Mesothelial cell of epicardium (in vitro differentiated cells): ENCODE measurements around the gene CAPSL. TPM values are rescaled to one million over a fixed set of nuclear protein-coding genes. Genes with fewer than 3 reads are reported as not detected.

Experiments used
- DNase-seq, 2 experiments: peaks; one replicate each; pipeline ENCODE4 v3.0.0; 2021; ENCODE audit warnings: low spot score in 2 of 2; ENCODE audit not compliant: unreplicated experiment in 2 of 2
- H3K27ac Mint-ChIP-seq: 2 replicates; pipeline ENCODE4 v1.8.0; 2021; ENCODE audit warnings: mixed read lengths
- H3K27me3 Mint-ChIP-seq: 2 replicates; pipeline ENCODE4 v1.8.0; 2021; ENCODE audit warnings: low read depth, mixed read lengths
- H3K36me3 Mint-ChIP-seq: 2 replicates; pipeline ENCODE4 v1.8.0; 2021; ENCODE audit warnings: mixed read lengths
- H3K4me1 Mint-ChIP-seq: 2 replicates; pipeline ENCODE4 v1.8.0; 2021; ENCODE audit warnings: mixed read lengths
- H3K4me3 Mint-ChIP-seq: 2 replicates; pipeline ENCODE4 v1.8.0; 2021; ENCODE audit warnings: mild to moderate bottlenecking, moderate library complexity, mixed read lengths
- H3K9me3 Mint-ChIP-seq: 2 replicates; pipeline ENCODE4 v1.8.0; 2021; ENCODE audit warnings: mixed read lengths
- total RNA-seq: library from RNA; stranded (reverse); gene quantifications from 3 replicates; pipeline ENCODE4 v1.2.1, GENCODE V29; 2021
- TF ChIP-seq, protein P1 (sequence below): fragments of 200-600 bp; sonication (generic); IDR thresholded peaks from one replicate; pipeline ENCODE4 v1.5.0; 2021; ENCODE audit warnings: antibody characterized with exemption; ENCODE audit not compliant: unreplicated experiment

CAPSL gene
- total RNA-seq, 1 donor from 2014 or later: not detected

DNA sequence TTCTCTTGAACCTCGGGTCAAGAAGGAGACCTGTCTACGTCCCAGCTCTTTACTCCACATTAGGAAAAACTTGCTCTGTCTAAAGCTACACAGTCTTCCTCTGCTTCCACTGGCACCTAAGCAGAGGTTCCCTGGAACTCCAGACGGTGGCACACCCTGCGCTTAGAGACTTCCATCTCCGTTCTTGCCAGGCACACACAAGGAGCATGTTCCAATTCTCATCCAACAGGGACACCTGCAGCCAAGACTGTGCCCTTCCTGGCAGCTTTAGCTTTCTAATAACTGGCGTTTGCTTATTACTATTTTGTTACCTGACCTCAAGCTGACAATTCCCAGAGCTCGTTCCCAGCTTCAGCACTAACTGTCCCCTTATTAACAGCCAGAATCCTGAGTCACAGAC is 16.0 kb downstream of the CAPSL start:
- no peak overlapping the region for H3K4me3 Mint-ChIP-seq
- no peak for DNase-seq
- peaks cover 13% of the 10 kb centered on the region for H3K9me3 Mint-ChIP-seq
- H3K27me3 Mint-ChIP-seq: peaks cover 64% of the 10 kb centered on the region
- no peaks in the 10 kb centered on the region for H3K36me3 Mint-ChIP-seq
- no peak overlapping the region for H3K27ac Mint-ChIP-seq
- peaks cover 12% of the 10 kb centered on the region for H3K4me1 Mint-ChIP-seq
- TF ChIP-seq, protein P1, sequence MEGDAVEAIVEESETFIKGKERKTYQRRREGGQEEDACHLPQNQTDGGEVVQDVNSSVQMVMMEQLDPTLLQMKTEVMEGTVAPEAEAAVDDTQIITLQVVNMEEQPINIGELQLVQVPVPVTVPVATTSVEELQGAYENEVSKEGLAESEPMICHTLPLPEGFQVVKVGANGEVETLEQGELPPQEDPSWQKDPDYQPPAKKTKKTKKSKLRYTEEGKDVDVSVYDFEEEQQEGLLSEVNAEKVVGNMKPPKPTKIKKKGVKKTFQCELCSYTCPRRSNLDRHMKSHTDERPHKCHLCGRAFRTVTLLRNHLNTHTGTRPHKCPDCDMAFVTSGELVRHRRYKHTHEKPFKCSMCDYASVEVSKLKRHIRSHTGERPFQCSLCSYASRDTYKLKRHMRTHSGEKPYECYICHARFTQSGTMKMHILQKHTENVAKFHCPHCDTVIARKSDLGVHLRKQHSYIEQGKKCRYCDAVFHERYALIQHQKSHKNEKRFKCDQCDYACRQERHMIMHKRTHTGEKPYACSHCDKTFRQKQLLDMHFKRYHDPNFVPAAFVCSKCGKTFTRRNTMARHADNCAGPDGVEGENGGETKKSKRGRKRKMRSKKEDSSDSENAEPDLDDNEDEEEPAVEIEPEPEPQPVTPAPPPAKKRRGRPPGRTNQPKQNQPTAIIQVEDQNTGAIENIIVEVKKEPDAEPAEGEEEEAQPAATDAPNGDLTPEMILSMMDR: no peak

DNA sequence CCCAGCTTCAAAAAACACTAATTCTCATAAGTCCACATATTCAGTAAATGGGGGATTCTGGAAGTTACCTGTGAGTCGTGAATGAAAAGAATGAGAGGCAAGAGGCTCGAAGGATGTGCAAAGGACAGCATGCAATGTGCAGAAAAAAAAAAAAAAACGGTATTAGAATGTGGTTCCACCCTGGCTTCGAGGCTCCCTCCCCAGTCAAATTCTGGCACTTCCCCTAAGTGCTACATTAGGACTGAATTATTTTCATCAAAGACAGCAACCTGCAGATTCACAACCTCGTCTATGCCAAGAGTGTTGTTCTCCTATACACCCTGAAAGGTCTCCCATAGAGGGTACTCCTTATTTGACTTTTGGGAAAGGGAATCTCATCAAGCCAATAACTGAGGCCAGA is 16.5 kb downstream of the CAPSL start:
- DNase-seq: no peak
- Mint-ChIP-seq H3K4me1 (peaks cover 12% of the 10 kb centered on the region), H3K27me3 (peaks cover 59% of the 10 kb centered on the region), H3K4me3 (no peak overlapping the region), H3K27ac (no peak overlapping the region), H3K9me3 (peaks cover 13% of the 10 kb centered on the region), H3K36me3 (no peaks in the 10 kb centered on the region)
- TF ChIP-seq, protein P1: no peak

DNA sequence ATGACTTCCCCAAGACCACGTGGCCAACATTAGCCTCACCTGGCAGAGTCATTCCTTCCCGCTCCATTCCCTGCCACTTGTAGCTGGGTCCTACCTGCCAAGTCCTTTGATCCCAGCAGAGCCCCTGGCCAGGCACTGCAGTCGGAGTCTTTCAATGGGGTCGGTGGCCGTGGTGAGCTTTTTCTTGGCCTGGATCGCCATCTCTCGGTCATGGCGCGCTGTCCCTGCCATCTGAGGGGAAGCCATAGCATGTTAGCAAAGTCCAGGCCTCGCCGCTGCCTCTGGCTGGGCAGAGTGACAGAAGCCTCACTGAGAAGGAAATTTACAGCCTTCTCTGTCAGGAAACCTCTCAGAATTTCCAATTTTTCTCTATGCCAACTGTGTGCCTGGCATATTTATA is 17.5 kb downstream of the CAPSL start:
- H3K36me3 Mint-ChIP-seq: no peaks in the 10 kb centered on the region
- no peak overlapping the region for H3K4me3 Mint-ChIP-seq
- no peak overlapping the region for H3K27ac Mint-ChIP-seq
- no peak for DNase-seq
- TF ChIP-seq, protein P1: no peak
- H3K4me1 Mint-ChIP-seq: peaks cover 11% of the 10 kb centered on the region
- H3K27me3 Mint-ChIP-seq: peaks cover 48% of the 10 kb centered on the region
- peaks cover 17% of the 10 kb centered on the region for H3K9me3 Mint-ChIP-seq

DNA sequence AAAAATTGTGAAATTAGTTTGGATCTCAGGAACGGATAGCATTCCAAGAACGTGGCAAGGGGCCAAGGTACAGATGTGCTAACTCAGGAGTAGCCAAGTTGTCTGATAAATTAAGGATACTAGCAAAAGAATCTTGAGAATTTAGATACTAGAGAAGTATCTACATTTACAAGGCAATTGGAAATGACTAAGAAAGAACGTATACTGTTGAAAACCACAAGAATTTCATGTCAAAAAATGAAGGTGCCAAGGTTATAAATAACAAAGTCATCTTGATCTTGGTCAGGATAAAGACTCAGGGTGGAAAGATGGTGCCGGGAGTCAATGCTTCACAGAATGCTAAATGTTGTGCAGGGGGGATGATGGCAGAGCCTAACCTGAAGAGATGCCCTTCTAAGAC is 19.2 kb downstream of the CAPSL start:
- Mint-ChIP-seq H3K36me3 (no peaks in the 10 kb centered on the region), H3K4me1 (peaks cover 5% of the 10 kb centered on the region), H3K27ac (peak overlapping the region; percentile 14), H3K9me3 (peaks cover 21% of the 10 kb centered on the region), H3K4me3 (no peak overlapping the region), H3K27me3 (peaks cover 32% of the 10 kb centered on the region)
- peak; percentile 34 to 57 for DNase-seq
- TF ChIP-seq, protein P1: no peak

DNA sequence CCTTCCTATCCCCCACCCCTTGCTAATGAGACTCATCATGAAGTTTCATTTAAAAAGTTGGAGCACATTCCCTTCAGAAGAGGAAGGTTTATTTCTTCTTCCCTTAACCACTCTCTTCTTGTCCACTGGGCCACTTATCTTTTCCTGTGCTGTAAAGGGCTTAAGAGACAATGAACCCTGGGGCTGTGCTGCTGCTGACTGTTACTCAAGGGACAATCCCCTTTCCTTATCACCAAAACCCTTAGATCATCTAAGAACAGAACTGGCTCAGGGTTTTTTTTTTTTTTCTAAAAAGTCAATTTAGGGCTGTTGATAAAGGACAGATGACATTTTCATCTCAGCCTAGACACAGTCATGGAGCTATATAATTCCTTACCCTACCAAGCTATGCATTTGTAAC is 29.6 kb downstream of the CAPSL start:
- H3K4me3 Mint-ChIP-seq: no peak overlapping the region
- H3K9me3 Mint-ChIP-seq: peaks cover 22% of the 10 kb centered on the region
- no peak overlapping the region for H3K27ac Mint-ChIP-seq
- DNase-seq: no peak
- H3K4me1 Mint-ChIP-seq: peaks cover 7% of the 10 kb centered on the region
- TF ChIP-seq, protein P1: no peak
- H3K36me3 Mint-ChIP-seq: no peaks in the 10 kb centered on the region
- no peaks in the 10 kb centered on the region for H3K27me3 Mint-ChIP-seq

DNA sequence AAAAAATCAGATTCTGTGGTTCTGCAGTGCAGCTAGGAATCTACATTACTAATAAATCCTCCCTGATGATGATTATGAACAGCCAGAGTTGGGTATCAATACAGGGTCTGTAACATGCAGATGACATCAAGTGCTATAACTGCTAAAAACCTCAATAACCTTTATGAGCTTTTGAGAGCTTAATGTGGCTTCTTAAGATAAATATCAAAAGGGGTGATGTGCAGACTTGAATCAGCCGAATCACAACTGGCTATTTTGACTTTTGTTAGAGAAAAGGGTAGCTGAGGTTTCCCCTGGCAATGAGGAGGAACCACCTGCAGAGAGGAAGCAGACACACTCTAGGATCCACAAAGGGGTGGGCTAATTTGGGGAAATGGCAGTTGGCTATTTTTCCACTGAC is 30.2 kb downstream of the CAPSL start:
- peaks cover 7% of the 10 kb centered on the region for H3K4me1 Mint-ChIP-seq
- TF ChIP-seq, protein P1: no peak
- H3K27me3 Mint-ChIP-seq: no peaks in the 10 kb centered on the region
- peaks cover 23% of the 10 kb centered on the region for H3K9me3 Mint-ChIP-seq
- H3K27ac Mint-ChIP-seq: no peak overlapping the region
- H3K4me3 Mint-ChIP-seq: no peak overlapping the region
- no peaks in the 10 kb centered on the region for H3K36me3 Mint-ChIP-seq
- no peak for DNase-seq
